Astrocyte of the cerebellum (primary cell): ENCODE measurements around the gene PDZD2.

Experiments
- DNase-seq: peaks from one replicate; pipeline ENCODE4 v3.0.0-alpha.2; 2011; ENCODE audit warnings: low read depth
- H3K4me3 ChIP-seq: 2 replicates; pipeline ENCODE4 v1.5.1; 2011; ENCODE audit warnings: mild to moderate bottlenecking, low read depth, low read length, moderate library complexity
- in situ Hi-C: cut with HindIII; loops from 2 replicates; pipeline ENCODE4 v1.10.0; 2017; ENCODE audit warnings: low sequenced_read_pairs
- TF ChIP-seq, protein P1 (sequence below): IDR thresholded peaks from 2 replicates; pipeline ENCODE4 v1.5.1; 2012; ENCODE audit warnings: low read length, low read depth, moderate library complexity, mild to moderate bottlenecking; ENCODE audit errors: missing control alignments

Gene PDZD2

GRCh38 chr5:31630931-31631330 is 8.0 kb upstream of the PDZD2 start:
- no peak overlapping the region for H3K4me3 ChIP-seq
- DNase-seq, result no peak
- in situ Hi-C loops, result no loop called here
- TF ChIP-seq, protein P1, sequence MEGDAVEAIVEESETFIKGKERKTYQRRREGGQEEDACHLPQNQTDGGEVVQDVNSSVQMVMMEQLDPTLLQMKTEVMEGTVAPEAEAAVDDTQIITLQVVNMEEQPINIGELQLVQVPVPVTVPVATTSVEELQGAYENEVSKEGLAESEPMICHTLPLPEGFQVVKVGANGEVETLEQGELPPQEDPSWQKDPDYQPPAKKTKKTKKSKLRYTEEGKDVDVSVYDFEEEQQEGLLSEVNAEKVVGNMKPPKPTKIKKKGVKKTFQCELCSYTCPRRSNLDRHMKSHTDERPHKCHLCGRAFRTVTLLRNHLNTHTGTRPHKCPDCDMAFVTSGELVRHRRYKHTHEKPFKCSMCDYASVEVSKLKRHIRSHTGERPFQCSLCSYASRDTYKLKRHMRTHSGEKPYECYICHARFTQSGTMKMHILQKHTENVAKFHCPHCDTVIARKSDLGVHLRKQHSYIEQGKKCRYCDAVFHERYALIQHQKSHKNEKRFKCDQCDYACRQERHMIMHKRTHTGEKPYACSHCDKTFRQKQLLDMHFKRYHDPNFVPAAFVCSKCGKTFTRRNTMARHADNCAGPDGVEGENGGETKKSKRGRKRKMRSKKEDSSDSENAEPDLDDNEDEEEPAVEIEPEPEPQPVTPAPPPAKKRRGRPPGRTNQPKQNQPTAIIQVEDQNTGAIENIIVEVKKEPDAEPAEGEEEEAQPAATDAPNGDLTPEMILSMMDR, result no peak

DNA sequence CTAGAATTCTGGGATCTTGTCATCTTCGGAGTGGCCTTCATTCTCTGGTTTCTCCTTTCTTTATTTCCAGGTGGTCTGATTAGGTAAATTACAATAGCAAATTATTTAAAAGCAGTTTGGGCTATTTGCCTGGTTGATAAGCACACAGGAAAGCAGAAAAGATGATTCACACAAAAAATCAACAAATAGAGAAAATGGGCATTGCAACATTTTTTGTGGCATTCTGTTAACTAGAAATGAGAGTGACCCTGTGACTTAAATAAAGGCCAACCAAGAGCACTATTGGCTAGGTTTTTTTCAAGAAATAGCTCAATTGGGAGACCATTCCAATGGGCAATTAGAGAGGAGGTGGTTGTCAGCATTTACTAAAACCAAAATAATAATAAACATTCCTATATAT is 6.5 kb upstream of the PDZD2 start:
- in situ Hi-C loops, result no loop called here

GRCh38 chr5:31635446-31635845 is 3.5 kb upstream of the PDZD2 start:
- TF ChIP-seq, protein P1, result no peak
- H3K4me3 ChIP-seq, result no peak overlapping the region
- no peak for DNase-seq
- in situ Hi-C loops, result no loop called here

More for the DNA sequence above, 6.5 kb upstream of the PDZD2 start:
- TF ChIP-seq, protein P1, result no peak
- DNase-seq, result no peak
- H3K4me3 ChIP-seq, result no peak overlapping the region

- DNase-seq, result no peak
- no peak overlapping the region for H3K4me3 ChIP-seq
- TF ChIP-seq, protein P1, result no peak
- in situ Hi-C loops, result no loop called here
Measured at GRCh38 chr5:31637851-31638250, 1.1 kb upstream of the PDZD2 start.

DNA sequence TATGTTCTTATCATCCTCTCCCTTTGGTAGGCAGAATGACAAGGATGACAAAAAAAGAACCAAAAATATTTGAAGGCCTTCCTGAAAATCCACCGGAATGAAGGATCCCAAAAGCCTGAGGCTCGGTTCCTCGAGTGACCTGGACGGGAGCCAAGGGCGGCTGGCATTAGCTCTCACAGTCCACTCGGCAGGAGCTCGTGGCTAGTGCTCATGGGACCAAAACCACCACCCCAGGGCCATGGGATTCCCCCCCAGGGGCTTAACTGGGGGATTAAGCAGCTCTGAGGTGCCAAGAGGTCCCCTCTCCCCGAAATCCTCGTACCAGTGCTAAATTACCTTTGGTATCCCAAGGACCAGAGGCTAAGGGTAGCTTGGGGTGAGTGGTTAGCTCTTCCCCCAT is 586 bp upstream of the PDZD2 start:
- in situ Hi-C loops, result no loop called here
- peak overlapping the region; percentile 62 for H3K4me3 ChIP-seq
- DNase-seq, result no peak
- TF ChIP-seq, protein P1, result no peak

- TF ChIP-seq, protein P1, result no peak
- DNase-seq, result no peak
- in situ Hi-C loops, result no loop called here
- H3K4me3 ChIP-seq, result peak overlapping the region; percentile 62
Measured at GRCh38 chr5:31639481-31640411, 815 bp downstream of the PDZD2 start.
